Naive thymus-derived CD4-positive, alpha-beta T cell (primary cell): Measurements from ENCODE around the gene PI4KA. TPM values are rescaled to one million over a fixed set of nuclear protein-coding genes. Genes with fewer than 3 reads are reported as not detected.

Experiments
- ATAC-seq: fragments of 150-1000 bp; cut with Tn5 transposase; 2 replicates; pipeline ENCODE4 v1.10.0; 2021; ENCODE audit warnings: mild to moderate bottlenecking, moderate library complexity
- CTCF ChIA-PET: fragments of 350-600 bp; sonication (Branson Sonifier 250); formaldehyde crosslinking; loops from one replicate; lab custom pipeline; 2021; ENCODE audit warnings: antibody characterized with exemption; lab: Charles Lee
- POLR2A ChIA-PET: fragments of 350-600 bp; sonication (Branson Sonifier 250); formaldehyde crosslinking; loops from one replicate; lab custom pipeline; 2021; ENCODE audit warnings: antibody characterized with exemption, inconsistent platforms; lab: Charles Lee
- DNase-seq, 9 donors: peaks; one replicate each; pipeline versions ENCODE4 v3.0.0 to v3.0.0-alpha.2; 2020 to 2022; ENCODE audit warnings: mixed read lengths in 1 of 9
- H3K27ac ChIP-seq: one replicate; pipeline ENCODE4 v1.7.0; 2013; ENCODE audit warnings: mild to moderate bottlenecking, low read depth, low read length, moderate library complexity
- H3K27me3 ChIP-seq, 2 donors: one replicate each; pipeline ENCODE4 v1.7.0; 2013; ENCODE audit warnings: low read length in 2 of 2, mild to moderate bottlenecking in 2 of 2, moderate library complexity in 2 of 2; ENCODE audit not compliant: control insufficient read depth in 2 of 2, insufficient read depth in 2 of 2
- H3K36me3 ChIP-seq, 3 experiments: 1 replicate in 2 of 3; 2 replicates in 1 of 3; pipeline ENCODE4 v1.7.0; 2013; ENCODE audit warnings: low read length in 3 of 3, mild to moderate bottlenecking in 3 of 3, moderate library complexity in 1 of 3; ENCODE audit not compliant: insufficient read depth in 3 of 3, control insufficient read depth in 2 of 3
- H3K4me1 ChIP-seq, 2 donors: one replicate each; pipeline ENCODE4 v1.7.0; 2013; ENCODE audit warnings: low read length in 2 of 2, mild to moderate bottlenecking in 2 of 2, moderate library complexity in 1 of 2; ENCODE audit not compliant: control insufficient read depth in 2 of 2, insufficient read depth in 2 of 2
- H3K4me3 ChIP-seq: 2 replicates; pipeline ENCODE4 v1.7.0; 2013; ENCODE audit warnings: mild to moderate bottlenecking, low read length
- H3K9me3 ChIP-seq, 3 experiments: 1 replicate in 2 of 3; 2 replicates in 1 of 3; pipeline ENCODE4 v1.7.0; 2013; ENCODE audit warnings: low read length in 3 of 3; ENCODE audit not compliant: control insufficient read depth in 2 of 3
- H3K27ac Mint-ChIP-seq, 9 donors: one replicate each; pipeline ENCODE4 v1.8.0; 2020 to 2022; ENCODE audit warnings: mixed read lengths in 9 of 9, mild to moderate bottlenecking in 8 of 9, moderate library complexity in 5 of 9, inconsistent platforms in 2 of 9
- H3K27me3 Mint-ChIP-seq, 5 donors: one replicate each; pipeline ENCODE4 v1.8.0; 2021 to 2022; ENCODE audit warnings: mixed read lengths in 5 of 5, mild to moderate bottlenecking in 1 of 5
- H3K36me3 Mint-ChIP-seq, 5 donors: one replicate each; pipeline ENCODE4 v1.8.0; 2020 to 2022; ENCODE audit warnings: mixed read lengths in 5 of 5, mild to moderate bottlenecking in 3 of 5, inconsistent platforms in 1 of 5
- H3K4me1 Mint-ChIP-seq, 7 donors: one replicate each; pipeline ENCODE4 v1.8.0; 2020 to 2022; ENCODE audit warnings: mixed read lengths in 7 of 7, mild to moderate bottlenecking in 3 of 7, inconsistent platforms in 1 of 7
- H3K4me3 Mint-ChIP-seq, 10 donors: one replicate each; pipeline ENCODE4 v1.8.0; 2020 to 2022; ENCODE audit warnings: mild to moderate bottlenecking in 10 of 10, mixed read lengths in 10 of 10, moderate library complexity in 6 of 10, inconsistent platforms in 2 of 10
- H3K9me3 Mint-ChIP-seq, 11 donors: one replicate each; pipeline ENCODE4 v1.8.0; 2020 to 2022; ENCODE audit warnings: mixed read lengths in 11 of 11, mild to moderate bottlenecking in 4 of 11, inconsistent platforms in 1 of 11, moderate library complexity in 1 of 11
- intact Hi-C, 2 donors: fragments of 100-400 bp; cut with micrococcal nuclease; formaldehyde crosslinking; loops; one replicate each; pipeline ENCODE4 v1.15.1; 2023
- polyA plus RNA-seq, 2 donors: library from polyadenylated mRNA; unstranded; fragments of 300-500 nt; fragmentation: Illumina TruSeq; gene quantifications; one replicate each; pipeline ENCODE4 v1.2.3, GENCODE V29; 2021
- total RNA-seq, 6 experiments: library from RNA in 5 of 6; stranded (reverse) in 5 of 6; gene quantifications; 1 replicate in 5 of 6; 2 replicates in 1 of 6; pipeline ENCODE4 v1.2.3 and lab custom pipeline; 2021 to 2026

The PI4KA gene
- total and polyA plus RNA-seq, 7 experiments from 2014 or later, result 40.1 to 181 (median 156) TPM

- DNase-seq (no peak), ATAC-seq (no peak)
- CTCF ChIA-PET, result no interaction called here
- H3K4me3 ChIP-seq, result no peak overlapping the region
- H3K27me3 Mint-ChIP-seq, result no peaks in the 10 kb centered on the region
- H3K4me1 Mint-ChIP-seq, result peaks cover 0 to 8% (median 0%) of the 10 kb centered on the region in 7 donors
- peaks cover 19 to 91% (median 32%) of the 10 kb centered on the region in 3 experiments for H3K36me3 ChIP-seq
- H3K27ac ChIP-seq, result no peak overlapping the region
- peaks cover 26 to 69% (median 34%) of the 10 kb centered on the region in 5 donors for H3K36me3 Mint-ChIP-seq
- H3K9me3 ChIP-seq, result no peaks in the 10 kb centered on the region
- H3K27me3 ChIP-seq, result no peaks in the 10 kb centered on the region
- H3K27ac Mint-ChIP-seq, result peak overlapping the region in 3 of 9 donors; percentile 28 to 71 (median 44)
- no peaks in the 10 kb centered on the region for H3K4me1 ChIP-seq
- POLR2A ChIA-PET, result no interaction called here
- no peak overlapping the region for H3K4me3 Mint-ChIP-seq
- intact Hi-C loops, result no loop called here
- no peaks in the 10 kb centered on the region for H3K9me3 Mint-ChIP-seq
These were observed 63.8 kb downstream of the PI4KA start for GRCh38 chr22:20794650-20795413.

DNA sequence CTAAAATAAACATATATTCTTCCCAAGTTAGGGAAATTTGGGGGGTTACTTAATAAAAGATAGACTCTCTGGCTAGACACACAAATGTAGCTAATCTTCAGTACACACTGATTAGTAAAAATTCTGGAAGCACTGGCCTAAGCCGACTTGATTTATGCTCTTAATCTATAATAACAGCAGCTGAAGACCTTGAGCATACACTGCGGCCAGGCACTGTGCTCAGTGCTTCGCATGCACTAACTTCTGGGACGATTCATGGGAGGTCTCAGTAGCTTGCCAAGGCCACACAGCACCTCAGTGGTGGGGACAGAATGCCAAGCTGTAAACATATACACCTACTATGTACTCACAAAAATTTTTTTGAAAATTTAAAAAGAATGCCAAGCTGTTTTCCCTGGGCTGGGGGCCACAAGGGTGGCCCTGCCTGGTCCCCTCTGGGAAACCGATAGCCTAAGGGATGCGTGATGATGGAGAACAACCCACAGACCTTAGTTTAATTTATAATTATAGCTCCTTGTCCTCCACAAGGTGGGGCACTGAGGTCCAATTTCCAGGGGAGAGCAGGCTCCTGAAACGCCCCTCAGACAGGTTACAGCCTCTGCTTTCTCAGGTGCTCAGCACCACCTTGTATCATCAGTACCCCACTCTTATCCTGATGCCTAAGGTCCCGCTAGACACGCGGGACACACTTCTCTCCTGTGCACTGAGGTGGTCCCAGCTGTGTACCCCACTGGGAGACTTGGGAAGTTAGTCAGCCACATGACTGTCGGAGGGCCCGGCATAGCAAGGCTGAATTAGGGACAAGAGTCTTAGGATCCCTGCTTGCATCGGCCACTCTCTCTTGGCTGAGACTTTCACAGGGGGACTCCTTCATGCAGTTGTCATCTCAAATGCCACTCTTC is 64.6 kb downstream of the PI4KA start:
- ChIA-PET POLR2A (interaction anchor here (0.8 kb wide), 1 partner anchor 18 kb away, joined by 3 read pairs; no protein-coding TSS in a partner anchor), CTCF (interaction anchor here (0.6 kb wide), 1 partner anchor 210 kb away, joined by 5 read pairs; no protein-coding TSS in a partner anchor)
- Mint-ChIP-seq H3K4me3 (no peak overlapping the region), H3K27me3 (no peaks in the 10 kb centered on the region), H3K4me1 (peaks cover 0 to 8% (median 0%) of the 10 kb centered on the region in 7 donors), H3K9me3 (no peaks in the 10 kb centered on the region), H3K36me3 (peaks cover 24 to 64% (median 26%) of the 10 kb centered on the region in 5 donors), H3K27ac (peak overlapping the region in 2 of 9 donors; percentile 44 to 51)
- intact Hi-C loops, result no loop called here
- Histone ChIP-seq H3K4me3 (no peak overlapping the region), H3K4me1 (no peaks in the 10 kb centered on the region), H3K27ac (no peak overlapping the region), H3K9me3 (no peaks in the 10 kb centered on the region), H3K27me3 (no peaks in the 10 kb centered on the region), H3K36me3 (peaks cover 19 to 88% (median 29%) of the 10 kb centered on the region in 3 experiments)
- no peak for ATAC-seq
- no peak for DNase-seq

GRCh38 chr22:20792966-20793728 is 65.5 kb downstream of the PI4KA start:
- Histone ChIP-seq H3K4me3 (no peak overlapping the region), H3K36me3 (peaks cover 17 to 88% (median 20%) of the 10 kb centered on the region in 3 experiments), H3K27me3 (no peaks in the 10 kb centered on the region), H3K4me1 (no peaks in the 10 kb centered on the region), H3K9me3 (no peaks in the 10 kb centered on the region), H3K27ac (no peak overlapping the region)
- Mint-ChIP-seq H3K27me3 (no peaks in the 10 kb centered on the region), H3K9me3 (no peaks in the 10 kb centered on the region), H3K4me1 (peaks cover 0 to 12% (median 0%) of the 10 kb centered on the region in 7 donors), H3K36me3 (peaks cover 22 to 62% (median 27%) of the 10 kb centered on the region in 5 donors), H3K4me3 (no peak overlapping the region), H3K27ac (peak overlapping the region in 1 of 9 donors; percentile 29)
- no peak for DNase-seq
- intact Hi-C loops, result no loop called here
- ChIA-PET POLR2A (no interaction called here), CTCF (interaction anchor here (0.6 kb wide), 2 partner anchors 45 to 211 kb away, joined by 3 to 5 read pairs; no protein-coding TSS in a partner anchor)
- ATAC-seq, result no peak

- POLR2A ChIA-PET, result no interaction called here
- H3K4me3 ChIP-seq, result no peak overlapping the region
- intact Hi-C loops, result no loop called here
- CTCF ChIA-PET, result interaction anchor here (0.6 kb wide), 1 partner anchor 46 kb away, joined by 3 read pairs; no protein-coding TSS in a partner anchor
- Mint-ChIP-seq H3K36me3 (peaks cover 20 to 62% (median 22%) of the 10 kb centered on the region in 5 donors), H3K4me3 (no peak overlapping the region), H3K27me3 (no peaks in the 10 kb centered on the region), H3K4me1 (peaks cover 0 to 12% (median 0%) of the 10 kb centered on the region in 7 donors), H3K27ac (peak overlapping the region in 3 of 9 donors; percentile 8 to 29 (median 14)), H3K9me3 (no peaks in the 10 kb centered on the region)
- ATAC-seq, result no peak
- no peaks in the 10 kb centered on the region for H3K27me3 ChIP-seq
- no peak overlapping the region for H3K27ac ChIP-seq
- no peak for DNase-seq
- H3K9me3 ChIP-seq, result no peaks in the 10 kb centered on the region
- peaks cover 16 to 88% (median 19%) of the 10 kb centered on the region in 3 experiments for H3K36me3 ChIP-seq
- H3K4me1 ChIP-seq, result no peaks in the 10 kb centered on the region
These were observed 66.2 kb downstream of the PI4KA start for GRCh38 chr22:20792221-20792965.

GRCh38 chr22:20788627-20789344 is 69.8 kb downstream of the PI4KA start:
- Histone ChIP-seq H3K4me1 (no peaks in the 10 kb centered on the region), H3K27ac (no peak overlapping the region), H3K27me3 (no peaks in the 10 kb centered on the region), H3K9me3 (no peaks in the 10 kb centered on the region), H3K4me3 (no peak overlapping the region), H3K36me3 (peaks cover 5 to 68% (median 8%) of the 10 kb centered on the region in 3 experiments)
- ChIA-PET CTCF (no interaction called here), POLR2A (no interaction called here)
- no peak for DNase-seq
- H3K27ac Mint-ChIP-seq, result peak overlapping the region in 3 of 9 donors; percentile 13 to 51 (median 49)
- peaks cover 13 to 47% (median 17%) of the 10 kb centered on the region in 5 donors for H3K36me3 Mint-ChIP-seq
- peaks cover 0 to 9% (median 0%) of the 10 kb centered on the region in 7 donors for H3K4me1 Mint-ChIP-seq
- intact Hi-C loops, result no loop called here
- no peak overlapping the region for H3K4me3 Mint-ChIP-seq
- no peak for ATAC-seq
- H3K9me3 Mint-ChIP-seq, result no peaks in the 10 kb centered on the region
- no peaks in the 10 kb centered on the region for H3K27me3 Mint-ChIP-seq
